Mesenchymal stem cell (in vitro differentiated cells and primary cell): Measurements from ENCODE around the gene CDH4.

ENCODE experiments used
- DNase-seq: peaks from one replicate; pipeline ENCODE4 v3.0.0-alpha.2; 2013
- H2AFZ ChIP-seq: one replicate; pipeline ENCODE4 v1.6.1; 2013; ENCODE audit warnings: low read depth, mild to moderate bottlenecking, control low read depth, inconsistent platforms, low read length, moderate library complexity
- H2AK5ac ChIP-seq: 2 replicates; pipeline ENCODE4 v1.6.1; 2013; ENCODE audit warnings: low read length, moderate library complexity, mild to moderate bottlenecking, inconsistent platforms; ENCODE audit not compliant: severe bottlenecking
- H2BK120ac ChIP-seq: one replicate; pipeline ENCODE4 v1.6.1; 2013; ENCODE audit warnings: low read depth, mild to moderate bottlenecking, inconsistent platforms, low read length, moderate library complexity
- H2BK12ac ChIP-seq, 2 experiments: one replicate each; pipeline ENCODE4 v1.6.1; 2013; ENCODE audit warnings: inconsistent platforms in 2 of 2, low read length in 2 of 2, mild to moderate bottlenecking in 2 of 2, moderate library complexity in 2 of 2, control low read depth in 1 of 2
- H2BK15ac ChIP-seq: one replicate; pipeline ENCODE4 v1.6.1; 2013; ENCODE audit warnings: mild to moderate bottlenecking, low read depth, inconsistent platforms; ENCODE audit not compliant: poor library complexity, severe bottlenecking
- H2BK5ac ChIP-seq: 2 replicates; pipeline ENCODE4 v1.6.1; 2013; ENCODE audit warnings: low read depth, mild to moderate bottlenecking, low read length, control low read depth, inconsistent platforms; ENCODE audit not compliant: poor library complexity, severe bottlenecking
- H3K14ac ChIP-seq, 2 experiments: one replicate each; pipeline ENCODE4 v1.6.1; 2013; ENCODE audit warnings: inconsistent platforms in 2 of 2, low read length in 2 of 2, control low read depth in 1 of 2, mild to moderate bottlenecking in 1 of 2, moderate library complexity in 1 of 2
- H3K18ac ChIP-seq, 2 experiments: one replicate each; pipeline ENCODE4 v1.6.1; 2013; ENCODE audit warnings: inconsistent platforms in 2 of 2, low read length in 2 of 2, control low read depth in 1 of 2, low read depth in 1 of 2, mild to moderate bottlenecking in 1 of 2
- H3K23ac ChIP-seq, 2 experiments: one replicate each; pipeline ENCODE4 v1.6.1; 2013; ENCODE audit warnings: inconsistent platforms in 2 of 2, low read length in 2 of 2, mild to moderate bottlenecking in 2 of 2, moderate library complexity in 2 of 2, control low read depth in 1 of 2
- H3K27ac ChIP-seq: 2 replicates; pipeline ENCODE4 v1.5.1; 2013; ENCODE audit warnings: mild to moderate bottlenecking, moderate library complexity, low read length, control low read depth, inconsistent platforms; ENCODE audit not compliant: poor library complexity, severe bottlenecking
- H3K27me3 ChIP-seq, 2 experiments: 2 replicates each; pipeline versions ENCODE4 v1.6.1 to v1.7.0; 2013; ENCODE audit warnings: low read length in 2 of 2, mild to moderate bottlenecking in 2 of 2, moderate library complexity in 2 of 2, control low read depth in 1 of 2, inconsistent platforms in 1 of 2; ENCODE audit not compliant: control insufficient read depth in 1 of 2, insufficient read depth in 1 of 2
- H3K36me3 ChIP-seq, 2 experiments: 2 replicates each; pipeline versions ENCODE4 v1.6.1 to v1.7.0; 2013; ENCODE audit warnings: low read length in 2 of 2, control low read depth in 1 of 2, inconsistent platforms in 1 of 2, low read depth in 1 of 2, mild to moderate bottlenecking in 1 of 2; ENCODE audit not compliant: insufficient read depth in 2 of 2, control insufficient read depth in 1 of 2
- H3K4ac ChIP-seq, 2 experiments: one replicate each; pipeline ENCODE4 v1.6.1; 2013; ENCODE audit warnings: inconsistent platforms in 2 of 2, low read length in 2 of 2, mild to moderate bottlenecking in 2 of 2, moderate library complexity in 2 of 2, control low read depth in 1 of 2, low read depth in 1 of 2
- H3K4me1 ChIP-seq: 2 replicates; pipeline ENCODE4 v1.6.1; 2013; ENCODE audit warnings: low read depth, low read length, control low read depth; ENCODE audit not compliant: control insufficient read depth, insufficient read depth
- H3K4me2 ChIP-seq: 2 replicates; pipeline ENCODE4 v1.6.1; 2013; ENCODE audit warnings: low read length, mild to moderate bottlenecking, inconsistent platforms; ENCODE audit not compliant: poor library complexity, severe bottlenecking
- H3K4me3 ChIP-seq, 2 experiments: 2 replicates each; pipeline versions ENCODE4 v1.5.1 to v1.7.0; 2013; ENCODE audit warnings: low read length in 2 of 2, mild to moderate bottlenecking in 2 of 2, control low read depth in 1 of 2, low read depth in 1 of 2; ENCODE audit not compliant: insufficient read depth in 1 of 2
- H3K79me1 ChIP-seq: replicated peaks from 2 replicates; pipeline ENCODE4 v1.6.1; 2013; ENCODE audit warnings: mild to moderate bottlenecking, control low read depth, low read length, inconsistent platforms; ENCODE audit not compliant: poor library complexity, severe bottlenecking
- H3K9ac ChIP-seq: 2 replicates; pipeline ENCODE4 v1.7.0; 2013; ENCODE audit warnings: mild to moderate bottlenecking, low read length, moderate library complexity
- H3K9me3 ChIP-seq: 2 replicates; pipeline ENCODE4 v1.7.0; 2013; ENCODE audit warnings: mild to moderate bottlenecking, low read length; ENCODE audit not compliant: control insufficient read depth
- H4K8ac ChIP-seq: one replicate; pipeline ENCODE4 v1.6.1; 2013; ENCODE audit warnings: inconsistent platforms, mild to moderate bottlenecking, low read length, moderate library complexity
- H4K91ac ChIP-seq: one replicate; pipeline ENCODE4 v1.6.1; 2013; ENCODE audit warnings: mild to moderate bottlenecking, low read length, inconsistent platforms
- WGBS: methylation state at CpG from one replicate; pipeline ENCODE4 v1.1.7; 2013; ENCODE audit warnings: mixed read lengths; 5-methylcytosine and 5-hydroxymethylcytosine counted together

The CDH4 gene

DNA sequence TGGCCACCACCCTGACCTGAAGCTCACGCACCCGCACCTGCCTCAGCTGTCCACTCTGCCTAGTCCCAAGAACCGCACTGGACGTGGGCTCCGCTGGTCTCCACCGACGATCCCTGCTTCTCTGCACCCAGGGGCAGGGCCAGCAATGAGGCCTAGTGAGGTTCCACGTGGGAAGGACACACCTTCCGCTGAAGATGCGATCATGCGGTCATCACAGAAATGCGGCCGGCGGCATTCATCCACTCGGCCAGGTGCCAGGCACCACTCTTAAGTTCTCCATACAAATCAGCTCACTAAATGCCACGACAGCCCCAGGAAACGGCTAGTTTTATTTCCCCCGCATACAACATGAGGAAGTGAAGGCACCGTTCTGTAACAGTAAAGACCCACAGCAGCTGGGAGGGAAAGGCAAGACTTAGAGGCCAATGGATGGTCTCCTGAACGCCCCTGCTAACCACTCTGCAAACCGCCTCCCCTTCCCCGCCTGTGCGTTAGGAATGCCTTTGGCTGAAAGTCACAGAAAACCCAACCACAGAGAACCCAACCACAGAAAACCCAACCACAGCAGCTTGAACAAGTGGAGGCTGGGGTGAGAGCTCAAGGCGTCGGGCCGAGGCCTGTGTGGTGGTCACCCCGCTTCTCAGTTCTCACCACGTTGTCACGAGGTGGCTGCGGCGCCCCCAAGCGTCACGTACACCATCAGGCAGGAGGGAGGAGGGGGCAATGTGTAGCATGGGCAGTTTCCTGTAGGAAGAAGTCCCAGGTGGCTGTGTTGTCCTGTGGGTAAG lies 609.2 kb downstream of the CDH4 start:
- H2BK5ac ChIP-seq: no peak overlapping the region
- H3K36me3 ChIP-seq: no peaks in the 10 kb centered on the region
- no peak overlapping the region for H3K4me3 ChIP-seq
- H3K4me1 ChIP-seq: peaks cover 4% of the 10 kb centered on the region
- no peak overlapping the region for H2BK12ac ChIP-seq
- no peak overlapping the region for H3K9ac ChIP-seq
- H4K8ac ChIP-seq: no peak overlapping the region
- H3K18ac ChIP-seq: no peak overlapping the region
- no peaks in the 10 kb centered on the region for H3K9me3 ChIP-seq
- H2AFZ ChIP-seq: no peak overlapping the region
- DNase-seq: no peak
- no peak overlapping the region for H2BK120ac ChIP-seq
- H2AK5ac ChIP-seq: no peak overlapping the region
- H3K23ac ChIP-seq: no peak overlapping the region
- no peaks in the 10 kb centered on the region for H3K79me1 ChIP-seq
- H3K4ac ChIP-seq: no peak overlapping the region
- 85% methylated on average over 32 of the region's 33 CpGs for WGBS
- no peak overlapping the region for H3K4me2 ChIP-seq
- H3K14ac ChIP-seq: no peak overlapping the region
- no peak overlapping the region for H2BK15ac ChIP-seq
- no peak overlapping the region for H4K91ac ChIP-seq
- no peak overlapping the region for H3K27ac ChIP-seq
- H3K27me3 ChIP-seq: peaks cover 0 to 9% of the 10 kb centered on the region in 2 experiments

DNA sequence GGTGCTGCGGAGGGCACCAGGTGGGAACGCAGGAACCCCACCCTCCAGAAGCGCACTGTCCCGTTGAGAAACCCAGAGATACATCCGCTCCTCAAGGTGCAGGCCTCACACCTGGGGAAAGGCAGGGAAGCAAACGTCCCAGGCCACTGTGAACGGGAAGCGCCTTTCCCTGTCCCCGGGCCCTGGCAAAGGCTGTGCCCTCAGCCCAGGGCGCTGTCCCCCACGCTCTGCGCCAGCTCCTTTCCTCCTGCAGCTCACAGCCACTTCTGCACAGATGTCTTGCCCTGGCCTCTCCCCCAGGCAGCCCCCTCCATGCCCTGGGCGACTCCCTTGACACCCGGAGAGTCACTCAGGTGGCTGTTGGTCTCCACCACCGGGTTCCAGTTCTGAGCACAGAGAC lies 609.8 kb downstream of the CDH4 start:
- no peak overlapping the region for H3K9ac ChIP-seq
- H3K4me1 ChIP-seq: no peaks in the 10 kb centered on the region
- H3K79me1 ChIP-seq: no peaks in the 10 kb centered on the region
- H3K4me3 ChIP-seq: no peak overlapping the region
- H2AK5ac ChIP-seq: no peak overlapping the region
- H3K9me3 ChIP-seq: no peaks in the 10 kb centered on the region
- no peak overlapping the region for H4K91ac ChIP-seq
- H3K14ac ChIP-seq: no peak overlapping the region
- no peak overlapping the region for H3K27ac ChIP-seq
- no peak overlapping the region for H3K18ac ChIP-seq
- H3K4ac ChIP-seq: no peak overlapping the region
- H3K23ac ChIP-seq: no peak overlapping the region
- H2AFZ ChIP-seq: no peak overlapping the region
- no peak overlapping the region for H2BK15ac ChIP-seq
- WGBS: 90% methylated on average over 15 of the region's 15 CpGs
- no peak overlapping the region for H2BK5ac ChIP-seq
- H2BK12ac ChIP-seq: no peak overlapping the region
- no peak overlapping the region for H4K8ac ChIP-seq
- no peak overlapping the region for H2BK120ac ChIP-seq
- H3K36me3 ChIP-seq: no peaks in the 10 kb centered on the region
- no peak for DNase-seq
- peaks cover 0 to 15% of the 10 kb centered on the region in 2 experiments for H3K27me3 ChIP-seq
- no peak overlapping the region for H3K4me2 ChIP-seq

DNA sequence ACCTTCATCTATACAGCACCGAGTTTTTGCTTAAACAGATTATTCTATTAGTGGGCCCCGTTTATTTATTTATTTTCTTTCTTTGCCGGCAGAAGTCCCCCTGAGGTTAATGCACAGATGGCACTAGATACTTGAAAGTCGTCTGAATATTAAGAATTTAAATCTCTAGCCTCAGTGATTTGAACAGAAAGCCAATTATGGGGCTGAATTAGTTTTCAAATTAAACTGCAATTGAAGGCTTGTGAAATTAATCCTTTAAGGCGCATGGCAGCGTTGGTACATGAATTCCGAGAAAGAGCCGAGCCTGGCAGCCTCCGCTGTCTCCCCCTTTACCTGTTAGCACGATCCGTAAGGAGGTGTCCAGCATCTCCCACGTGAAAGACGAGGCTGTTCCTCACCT lies 610.8 kb downstream of the CDH4 start:
- H3K4ac ChIP-seq: no peak overlapping the region
- H3K79me1 ChIP-seq: no peaks in the 10 kb centered on the region
- no peak overlapping the region for H3K4me3 ChIP-seq
- no peak overlapping the region for H3K9ac ChIP-seq
- no peak overlapping the region for H2BK15ac ChIP-seq
- H4K91ac ChIP-seq: no peak overlapping the region
- DNase-seq: no peak
- no peak overlapping the region for H3K14ac ChIP-seq
- no peak overlapping the region for H4K8ac ChIP-seq
- peaks cover 0 to 23% of the 10 kb centered on the region in 2 experiments for H3K27me3 ChIP-seq
- no peak overlapping the region for H3K18ac ChIP-seq
- no peak overlapping the region for H2BK120ac ChIP-seq
- no peak overlapping the region for H2BK5ac ChIP-seq
- H2BK12ac ChIP-seq: no peak overlapping the region
- WGBS: 85% methylated on average over 13 of the region's 13 CpGs
- no peak overlapping the region for H3K23ac ChIP-seq
- H3K9me3 ChIP-seq: no peaks in the 10 kb centered on the region
- no peaks in the 10 kb centered on the region for H3K4me1 ChIP-seq
- H3K4me2 ChIP-seq: no peak overlapping the region
- H3K36me3 ChIP-seq: no peaks in the 10 kb centered on the region
- no peak overlapping the region for H3K27ac ChIP-seq
- no peak overlapping the region for H2AK5ac ChIP-seq
- no peak overlapping the region for H2AFZ ChIP-seq

- no peak overlapping the region for H3K14ac ChIP-seq
- H4K91ac ChIP-seq: no peak overlapping the region
- no peak overlapping the region for H3K4ac ChIP-seq
- no peak overlapping the region for H2BK120ac ChIP-seq
- H3K9ac ChIP-seq: no peak overlapping the region
- WGBS: 88% methylated on average over 12 of the region's 12 CpGs
- DNase-seq: no peak
- H3K4me1 ChIP-seq: peaks cover 2% of the 10 kb centered on the region
- H3K4me2 ChIP-seq: no peak overlapping the region
- H4K8ac ChIP-seq: no peak overlapping the region
- peaks cover 0 to 23% of the 10 kb centered on the region in 2 experiments for H3K27me3 ChIP-seq
- H3K36me3 ChIP-seq: no peaks in the 10 kb centered on the region
- H2AFZ ChIP-seq: no peak overlapping the region
- no peaks in the 10 kb centered on the region for H3K9me3 ChIP-seq
- no peak overlapping the region for H3K27ac ChIP-seq
- no peaks in the 10 kb centered on the region for H3K79me1 ChIP-seq
- no peak overlapping the region for H2AK5ac ChIP-seq
- H3K23ac ChIP-seq: no peak overlapping the region
- H2BK12ac ChIP-seq: no peak overlapping the region
- no peak overlapping the region for H2BK5ac ChIP-seq
- no peak overlapping the region for H3K18ac ChIP-seq
- no peak overlapping the region for H3K4me3 ChIP-seq
- H2BK15ac ChIP-seq: no peak overlapping the region
Measured at GRCh38 chr20:61864481-61864880, 612.4 kb downstream of the CDH4 start.
